SHP77 (cell line): ENCODE measurements around the gene CALHM1.
A peak's percentile ranks its signal among the peaks of the same experiment; 100 is the strongest.
"Not testable (repeated sequence)": the region's sequence is repeated elsewhere in the genome, so short reads cannot be mapped to it uniquely, and the experiment has no call there.

ENCODE experiments used
- DNase-seq, 2 experiments: peaks; one replicate each; lab custom pipeline; 2025; lab: John Stamatoyannopoulos, UW

Gene CALHM1, protein sequence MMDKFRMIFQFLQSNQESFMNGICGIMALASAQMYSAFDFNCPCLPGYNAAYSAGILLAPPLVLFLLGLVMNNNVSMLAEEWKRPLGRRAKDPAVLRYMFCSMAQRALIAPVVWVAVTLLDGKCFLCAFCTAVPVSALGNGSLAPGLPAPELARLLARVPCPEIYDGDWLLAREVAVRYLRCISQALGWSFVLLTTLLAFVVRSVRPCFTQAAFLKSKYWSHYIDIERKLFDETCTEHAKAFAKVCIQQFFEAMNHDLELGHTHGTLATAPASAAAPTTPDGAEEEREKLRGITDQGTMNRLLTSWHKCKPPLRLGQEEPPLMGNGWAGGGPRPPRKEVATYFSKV

DNA sequence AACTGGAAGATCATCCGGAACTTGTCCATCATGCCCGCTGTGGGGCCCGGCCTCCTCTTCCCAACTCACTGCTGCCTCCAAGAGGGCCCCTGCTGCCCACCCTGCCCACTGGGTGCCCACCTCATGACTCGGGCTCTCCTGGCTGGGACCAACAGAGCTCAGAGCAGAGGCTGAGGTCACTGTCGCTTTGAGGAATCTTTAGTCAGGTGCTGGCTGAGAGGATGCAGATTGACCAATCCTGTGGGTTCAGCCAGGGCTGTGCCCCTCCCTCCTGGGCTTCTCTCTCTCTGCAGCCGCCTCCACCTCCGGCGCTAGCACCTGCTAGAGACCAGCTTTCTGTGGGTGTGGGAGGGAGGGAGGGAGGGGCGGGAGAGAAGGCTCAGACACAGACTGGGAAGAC is at the start of gene CALHM1:
CALHM1 (minus strand) TSS at position 181 of the 400 bp plus-strand sequence; CDS start at position 32, 149 bp downstream.
- DNase-seq = peak; percentile 83 to 86

- DNase-seq = peak in 1 of 2 experiments; percentile 47
Measured at GRCh38 chr10:103507235-103508191, 48.8 kb upstream of the CALHM1 start.

GRCh38 chr10:103506061-103506460 is 47.4 kb upstream of the CALHM1 start:
- DNase-seq = no peak

- no peak for DNase-seq
Measured at GRCh38 chr10:103504181-103504783, 45.6 kb upstream of the CALHM1 start.

GRCh38 chr10:103503777-103504176 is 45.1 kb upstream of the CALHM1 start:
- DNase-seq = not testable (repeated sequence)

DNA sequence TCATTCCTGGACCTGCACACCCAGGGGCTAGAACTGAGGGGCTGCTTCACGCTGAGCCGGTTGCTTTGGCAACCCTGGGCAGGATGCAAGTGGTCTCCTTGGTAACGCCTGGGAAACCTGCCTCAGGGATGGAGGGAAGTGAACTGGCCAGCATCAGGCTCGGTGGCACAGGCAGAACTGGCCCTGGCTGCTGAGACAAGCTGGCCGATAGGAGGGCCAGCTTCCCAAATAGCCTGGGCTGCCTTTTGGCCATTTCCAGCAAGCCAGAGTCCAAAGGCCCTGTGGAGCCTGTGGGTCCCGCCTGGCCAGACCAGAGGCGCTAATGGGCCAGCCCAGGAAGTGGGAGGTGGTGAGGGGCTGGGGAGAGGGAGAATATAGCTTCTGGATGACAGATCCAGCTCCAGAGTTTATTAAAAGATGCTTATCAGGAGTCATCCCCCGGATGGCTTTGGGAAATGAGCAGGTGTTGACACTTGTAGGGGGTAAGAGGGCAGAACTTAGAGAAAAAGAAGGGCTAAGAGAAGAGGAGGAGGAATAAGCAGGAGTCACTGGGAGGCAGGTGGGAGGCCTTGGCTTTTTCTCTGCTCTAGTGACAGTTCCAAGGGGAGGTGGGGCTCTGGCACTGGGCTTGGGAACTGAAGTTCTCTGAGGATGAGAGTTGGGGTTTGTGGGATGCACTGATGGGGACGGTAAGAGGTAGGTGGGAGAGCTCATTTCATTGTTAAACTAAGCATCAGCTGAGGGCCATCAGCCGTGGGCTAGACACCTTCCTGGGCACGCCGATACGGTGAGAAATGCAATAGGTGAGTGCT is 44.4 kb upstream of the CALHM1 start:
- no peak for DNase-seq

GRCh38 chr10:103501186-103501585 is 42.5 kb upstream of the CALHM1 start:
- no peak for DNase-seq

DNA sequence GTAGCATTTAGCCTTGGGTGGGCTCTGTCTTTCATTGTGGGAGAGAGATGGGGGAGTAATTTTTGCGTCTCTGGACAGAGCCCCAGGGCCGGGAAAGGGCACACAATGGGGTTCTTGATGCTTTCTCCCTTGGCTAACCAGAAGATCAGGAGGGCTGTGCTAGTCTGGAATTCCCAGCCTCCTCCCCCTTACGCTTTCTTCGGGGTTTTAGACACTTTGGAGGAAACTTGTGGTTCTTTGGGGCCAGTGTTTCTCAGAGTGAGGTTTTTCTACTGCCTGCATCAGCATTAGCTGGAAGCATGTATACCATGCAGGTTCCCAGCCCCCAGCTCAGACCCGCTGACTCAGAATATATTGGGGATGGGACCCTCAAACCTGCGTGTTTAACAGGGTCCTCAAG is 41.8 kb upstream of the CALHM1 start:
- DNase-seq = no peak

- DNase-seq = no peak
Measured at GRCh38 chr10:103499881-103500280, 41.2 kb upstream of the CALHM1 start.

- DNase-seq = no peak
Measured at GRCh38 chr10:103498936-103499638, 40.4 kb upstream of the CALHM1 start.

DNA sequence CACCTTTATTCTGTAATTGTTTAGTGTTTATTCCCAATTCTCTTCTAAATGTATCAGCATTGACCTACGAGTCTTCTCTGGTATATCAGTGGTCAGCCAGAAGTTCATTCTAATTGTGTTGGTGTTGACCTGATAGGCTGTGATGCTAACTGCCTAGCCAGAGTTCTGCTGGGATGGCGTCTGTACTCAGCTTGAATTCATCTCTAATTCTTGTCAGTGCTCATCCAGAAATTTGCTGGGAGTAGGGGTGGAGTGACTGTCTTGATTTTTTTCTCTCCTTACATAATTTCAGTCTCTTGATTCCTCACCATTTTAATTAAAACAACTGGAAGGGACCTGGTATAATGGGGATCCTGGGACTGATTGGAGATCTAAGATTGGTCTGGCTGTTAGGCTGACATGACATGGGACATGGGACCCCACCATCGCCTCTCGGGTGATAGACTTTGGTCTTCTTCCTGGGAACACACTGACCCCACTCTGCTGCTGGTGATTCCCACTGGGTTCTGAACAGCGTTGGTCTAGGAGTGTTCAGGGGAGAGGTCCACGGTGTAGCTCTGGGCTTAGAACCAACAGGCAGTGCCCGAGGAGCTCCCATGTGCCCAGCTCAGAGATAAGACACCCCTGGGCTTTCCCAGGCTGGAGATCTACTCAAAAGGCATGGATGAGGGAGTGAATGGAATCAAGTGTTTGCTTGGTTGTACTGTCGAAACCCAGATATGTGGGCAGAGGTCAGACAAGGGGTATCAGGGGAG is 38.6 kb upstream of the CALHM1 start:
- no peak for DNase-seq

- no peak for DNase-seq
Measured at GRCh38 chr10:103495321-103495720, 36.6 kb upstream of the CALHM1 start.

DNA sequence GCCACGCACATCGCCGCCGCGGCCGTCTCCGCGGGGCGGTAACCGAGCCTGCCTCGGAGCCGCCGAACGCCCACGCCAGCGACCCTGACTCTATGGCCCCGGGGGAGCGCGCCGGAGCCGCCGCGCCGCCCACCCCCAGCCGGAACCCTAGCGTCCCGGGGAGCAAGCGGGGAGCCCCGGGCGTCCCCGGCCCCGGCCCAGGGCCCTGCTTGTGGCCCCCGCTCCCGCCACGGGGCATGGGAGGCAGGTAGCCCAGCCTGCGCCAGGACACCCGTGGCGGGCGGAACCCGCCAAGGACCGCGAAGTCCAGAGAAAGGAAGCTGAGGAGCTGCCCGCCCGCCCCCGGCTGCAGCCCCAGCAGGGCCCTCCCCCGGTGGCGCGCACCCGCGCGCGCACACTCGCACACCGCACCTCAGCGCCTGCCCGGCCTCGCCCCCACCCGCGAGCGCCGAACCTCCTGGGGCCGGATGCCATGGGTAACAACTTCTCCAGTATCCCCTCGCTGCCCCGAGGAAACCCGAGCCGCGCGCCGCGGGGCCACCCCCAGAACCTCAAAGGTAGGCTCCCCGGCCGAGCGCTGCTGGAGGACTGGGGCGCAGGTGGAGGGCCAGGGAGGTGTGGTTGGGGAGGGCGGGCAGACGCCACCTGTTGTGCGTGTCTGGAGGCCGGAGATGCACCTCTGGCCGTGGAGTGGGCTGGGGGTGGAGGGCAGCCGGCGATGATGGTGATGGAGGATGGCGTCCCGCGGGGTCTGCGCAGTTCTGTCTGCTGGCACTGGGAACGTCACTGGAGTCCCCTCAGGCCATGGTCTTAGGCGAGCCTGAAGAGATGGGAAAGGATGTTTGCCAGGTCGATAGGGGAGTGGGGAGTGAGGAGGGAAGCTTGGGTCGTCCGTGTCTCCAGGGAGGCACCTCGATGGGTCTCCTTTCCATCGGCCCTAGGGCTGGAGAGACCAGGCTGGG is 35.5 kb upstream of the CALHM1 start:
- DNase-seq = no peak

DNA sequence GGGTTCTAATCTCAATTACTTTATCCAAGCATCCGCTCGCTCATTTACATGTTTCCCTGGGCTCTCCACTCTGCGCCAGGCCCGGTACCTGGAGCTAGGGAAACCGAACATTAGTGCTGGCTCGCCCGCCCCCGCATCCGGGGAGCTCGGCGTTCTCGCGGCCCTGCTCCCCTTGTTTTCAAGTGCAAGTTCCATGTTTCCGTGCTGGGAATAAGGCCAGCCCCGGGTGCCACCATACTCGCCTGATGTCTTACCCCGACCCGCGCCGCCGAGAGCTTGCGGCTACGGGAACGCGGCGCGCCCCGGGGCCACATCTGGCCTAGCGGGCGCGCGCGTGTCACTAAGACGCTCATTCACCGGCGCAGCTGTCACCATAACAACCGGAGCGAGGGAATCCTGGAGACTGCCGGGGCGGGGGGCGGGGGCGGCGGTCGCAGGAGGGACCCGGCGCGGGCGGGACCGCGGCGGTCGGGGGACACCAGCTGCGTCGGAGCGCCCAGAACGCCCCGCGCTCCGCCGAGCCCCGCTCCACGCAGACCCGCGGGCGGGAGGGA is 34.7 kb upstream of the CALHM1 start, which contains the start of gene NEURL1:
NEURL1 (plus strand) TSS at position 344 of the 554 bp plus-strand sequence. CDS start 683 bp downstream, outside the sequence.
- DNase-seq = peak in 1 of 2 experiments; percentile 12

DNA sequence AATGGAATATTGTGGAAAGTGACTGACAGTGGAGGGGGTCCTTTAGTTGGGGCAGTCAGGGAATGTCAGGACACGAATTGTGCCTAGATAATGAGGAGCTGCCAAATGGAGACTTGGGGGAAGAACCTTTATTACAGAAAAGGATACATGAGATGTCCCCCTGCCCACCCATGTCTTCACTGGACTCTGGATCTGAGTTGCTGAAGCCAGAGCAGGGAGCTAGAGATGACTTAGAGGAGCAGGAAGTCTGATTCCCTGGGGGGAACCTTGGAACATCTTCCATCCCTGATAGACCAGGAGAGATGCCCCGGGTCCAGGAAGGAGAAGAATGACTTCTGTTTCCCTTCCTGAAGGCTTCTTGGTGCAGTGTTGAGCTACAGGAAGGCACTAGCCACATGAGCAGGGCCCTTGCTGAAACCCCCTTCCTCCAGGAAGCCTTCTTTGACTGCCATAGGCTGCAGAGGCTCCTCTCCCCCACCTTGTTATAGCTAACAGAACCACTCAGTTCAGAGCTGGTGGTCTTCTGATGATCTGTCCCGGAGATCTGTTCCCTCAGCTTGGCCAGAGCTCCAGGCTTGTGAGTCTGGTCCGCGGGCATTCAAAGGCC is 34.1 kb upstream of the CALHM1 start:
- no peak for DNase-seq

- DNase-seq = peak; percentile 49 to 67
Measured at GRCh38 chr10:103491729-103492364, 33.1 kb upstream of the CALHM1 start.

DNA sequence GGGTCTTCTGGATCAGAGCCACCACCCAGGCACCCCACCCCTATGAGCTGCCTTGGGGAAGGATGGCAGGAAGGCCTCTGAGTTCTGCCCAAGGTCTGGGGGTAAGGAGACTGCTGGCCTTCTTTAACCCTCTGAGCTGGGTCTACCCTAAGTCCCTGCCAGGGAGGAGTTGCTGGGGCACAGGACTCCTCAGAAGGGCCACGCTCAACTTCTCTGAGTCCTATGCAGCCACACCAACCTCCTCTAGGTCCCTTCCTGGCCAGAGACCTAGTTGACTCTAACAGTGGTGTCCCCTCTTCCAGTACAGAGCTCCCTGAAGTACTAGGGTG is 32.2 kb upstream of the CALHM1 start:
- no peak for DNase-seq

DNA sequence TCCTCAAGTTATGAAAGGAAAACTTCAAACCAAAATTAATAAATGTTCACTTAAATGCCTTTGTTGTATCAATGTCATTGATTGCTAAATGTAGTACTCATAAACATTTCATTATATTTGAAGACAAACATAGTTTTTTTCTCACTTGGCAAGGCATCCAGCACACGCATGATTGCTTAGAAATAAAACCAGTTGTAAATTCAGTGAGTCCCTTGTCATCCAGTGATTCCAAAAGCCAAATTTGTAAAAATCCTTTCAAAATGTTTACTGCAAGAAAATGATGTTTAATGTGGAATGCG is 28.7 kb upstream of the CALHM1 start:
- DNase-seq = no peak
